Lower lobe of right lung (tissue), 2 donors: ENCODE data around the gene CCR6. TPM values are rescaled to one million over a fixed set of nuclear protein-coding genes. Genes with fewer than 3 reads are reported as not detected.

Source experiments
- ATAC-seq, 2 donors: fragments of 200-7000 bp; cut with Tn5 transposase; one replicate each; pipeline ENCODE4 v1.9.1; 2020 to 2022; ENCODE audit warnings: mild to moderate bottlenecking in 2 of 2, moderate library complexity in 2 of 2
- DNase-seq: peaks from one replicate; pipeline ENCODE4 v3.0.0-alpha.2; 2020
- H3K27ac ChIP-seq: fragments of 200-600 bp; one replicate; pipeline ENCODE4 v1.8.0; 2022
- H3K27me3 ChIP-seq: fragments of 200-600 bp; one replicate; pipeline ENCODE4 v1.8.0; 2022; ENCODE audit warnings: low read depth
- H3K36me3 ChIP-seq: fragments of 200-600 bp; one replicate; pipeline ENCODE4 v1.8.0; 2022; ENCODE audit warnings: mild to moderate bottlenecking
- H3K4me1 ChIP-seq: fragments of 200-600 bp; one replicate; pipeline ENCODE4 v1.8.0; 2022
- H3K4me3 ChIP-seq: fragments of 200-600 bp; one replicate; pipeline ENCODE4 v1.8.0; 2022; ENCODE audit warnings: mild to moderate bottlenecking
- H3K9me3 ChIP-seq: fragments of 200-600 bp; one replicate; pipeline ENCODE4 v1.8.0; 2022
- CTCF ChIP-seq: fragments of 200-600 bp; IDR thresholded peaks from one replicate; pipeline ENCODE4 v1.8.0; 2022; ENCODE audit warnings: antibody characterized with exemption, mild to moderate bottlenecking
- intact Hi-C: fragments of 100-400 bp; cut with DNase I; formaldehyde crosslinking; loops from one replicate; pipeline ENCODE4 v1.11.0; 2022
- total RNA-seq: library from RNA; stranded (reverse); fragmentation: NEBNext Ultra II Directional; extraction: Animal tissue kit (Norgen Biotek cat#: 25700); gene quantifications from one replicate; pipeline ENCODE4 v1.2.1, GENCODE V29; 2021
- donor health status: DM: no; HTN: yes; CAD: no; lungs with severe emphysema.

CCR6 gene
- total RNA-seq, 1 donor from 2014 or later = 0.83 TPM

GRCh38 chr6:167113047-167113754 is 9.7 kb upstream of the CCR6 start:
- H3K27me3 ChIP-seq = peaks cover 7% of the 10 kb centered on the region
- TF ChIP-seq CTCF = no peak
- DNase-seq = no peak
- no peaks in the 10 kb centered on the region for H3K4me1 ChIP-seq
- H3K36me3 ChIP-seq = no peaks in the 10 kb centered on the region
- H3K27ac ChIP-seq = no peak overlapping the region
- intact Hi-C loops = no loop called here
- H3K4me3 ChIP-seq = no peak overlapping the region
- ATAC-seq = no peak
- H3K9me3 ChIP-seq = no peaks in the 10 kb centered on the region

GRCh38 chr6:167113935-167114910 is 8.7 kb upstream of the CCR6 start:
- H3K36me3 ChIP-seq = no peaks in the 10 kb centered on the region
- H3K27me3 ChIP-seq = peaks cover 11% of the 10 kb centered on the region
- H3K9me3 ChIP-seq = no peaks in the 10 kb centered on the region
- no peak for TF ChIP-seq CTCF
- no peak overlapping the region for H3K27ac ChIP-seq
- DNase-seq = no peak
- intact Hi-C loops = no loop called here
- H3K4me1 ChIP-seq = no peaks in the 10 kb centered on the region
- no peak overlapping the region for H3K4me3 ChIP-seq
- peak in 1 of 2 donors; percentile 41 for ATAC-seq

GRCh38 chr6:167115054-167115453 is 7.8 kb upstream of the CCR6 start:
- DNase-seq = no peak

GRCh38 chr6:167116109-167116837 is 6.6 kb upstream of the CCR6 start:
- Histone ChIP-seq H3K27ac (no peak overlapping the region), H3K9me3 (no peaks in the 10 kb centered on the region), H3K36me3 (no peaks in the 10 kb centered on the region), H3K4me1 (no peaks in the 10 kb centered on the region), H3K27me3 (peaks cover 12% of the 10 kb centered on the region), H3K4me3 (peak overlapping the region; percentile 20)
- no peak for TF ChIP-seq CTCF
- peak in 1 of 2 donors; percentile 30 for ATAC-seq
- DNase-seq = no peak
- intact Hi-C loops = no loop called here

More at GRCh38 chr6:167115054-167115453, 7.8 kb upstream of the CCR6 start:
- intact Hi-C loops = no loop called here
- no peak overlapping the region for H3K4me3 ChIP-seq
- no peak for TF ChIP-seq CTCF
- no peaks in the 10 kb centered on the region for H3K36me3 ChIP-seq
- no peaks in the 10 kb centered on the region for H3K9me3 ChIP-seq
- H3K4me1 ChIP-seq = no peaks in the 10 kb centered on the region
- H3K27ac ChIP-seq = no peak overlapping the region
- peaks cover 12% of the 10 kb centered on the region for H3K27me3 ChIP-seq
- no peak for ATAC-seq

- intact Hi-C loops = no loop called here
- ATAC-seq (no peak), DNase-seq (no peak)
- H3K27ac ChIP-seq = no peak overlapping the region
- no peak overlapping the region for H3K4me3 ChIP-seq
- H3K9me3 ChIP-seq = no peaks in the 10 kb centered on the region
- H3K4me1 ChIP-seq = no peaks in the 10 kb centered on the region
- H3K36me3 ChIP-seq = no peaks in the 10 kb centered on the region
- no peak for TF ChIP-seq CTCF
- H3K27me3 ChIP-seq = peaks cover 15% of the 10 kb centered on the region
These were observed 6.1 kb upstream of the CCR6 start for GRCh38 chr6:167116838-167117228.
